GM21825 (cell line): ENCODE measurements around the gene PNMT.
"Not testable (repeated sequence)": the region's sequence is repeated elsewhere in the genome, so short reads cannot be mapped to it uniquely, and the experiment has no call there.

Source experiments
- ATAC-seq: cut with Tn5 transposase; IDR thresholded peaks from one replicate; pipeline ENCODE4 v1.9.1; 2021; ENCODE audit warnings: mild to moderate bottlenecking, moderate library complexity; ENCODE audit not compliant: unreplicated experiment

The PNMT gene

DNA sequence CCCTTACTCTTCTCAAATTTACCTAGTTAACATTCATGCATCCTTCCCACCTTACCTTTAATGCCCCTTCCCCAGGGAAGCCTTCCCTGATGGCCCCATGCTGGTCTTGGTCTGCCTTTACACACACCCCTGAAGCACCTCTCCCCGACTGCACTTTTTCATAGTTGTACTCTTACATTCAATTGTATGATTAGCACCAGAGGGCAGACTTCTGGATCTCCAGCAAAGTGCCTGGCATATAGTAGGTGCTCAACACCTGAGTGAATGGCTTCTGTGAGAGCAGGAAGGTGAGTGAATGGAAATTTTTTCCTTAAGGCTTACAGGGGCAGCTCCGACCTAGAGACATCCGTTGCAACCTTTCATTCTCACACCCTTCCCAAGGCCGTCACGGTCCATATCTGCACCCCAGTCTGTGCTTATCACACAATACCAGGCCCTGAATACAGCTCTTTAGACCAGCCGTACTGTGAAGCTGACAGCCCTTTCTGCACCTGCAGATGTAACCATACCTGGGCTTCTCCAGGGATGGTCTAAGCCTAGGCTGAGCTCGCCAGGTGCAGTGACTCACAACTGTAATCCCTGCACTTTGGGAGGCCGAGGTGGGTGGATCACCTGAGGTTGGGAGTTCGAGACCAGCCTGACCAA lies 15.2 kb downstream of the PNMT start:
- no peak for ATAC-seq

GRCh38 chr17:39684369-39685192 lies 16.3 kb downstream of the PNMT start:
- no peak for ATAC-seq

GRCh38 chr17:39687101-39687545 lies 18.9 kb downstream of the PNMT start:
- ATAC-seq = no peak

- peak; percentile 90 for ATAC-seq
These were observed 19.6 kb downstream of the PNMT start, which contains the start of gene PGAP3 for GRCh38 chr17:39687546-39688474. Gene PGAP3, minus strand, starts transcription at chr17:39688057. Its CDS starts 43 bp downstream, at chr17:39688014.

GRCh38 chr17:39688475-39688835 lies 20.2 kb downstream of the PNMT start:
- ATAC-seq = no peak

DNA sequence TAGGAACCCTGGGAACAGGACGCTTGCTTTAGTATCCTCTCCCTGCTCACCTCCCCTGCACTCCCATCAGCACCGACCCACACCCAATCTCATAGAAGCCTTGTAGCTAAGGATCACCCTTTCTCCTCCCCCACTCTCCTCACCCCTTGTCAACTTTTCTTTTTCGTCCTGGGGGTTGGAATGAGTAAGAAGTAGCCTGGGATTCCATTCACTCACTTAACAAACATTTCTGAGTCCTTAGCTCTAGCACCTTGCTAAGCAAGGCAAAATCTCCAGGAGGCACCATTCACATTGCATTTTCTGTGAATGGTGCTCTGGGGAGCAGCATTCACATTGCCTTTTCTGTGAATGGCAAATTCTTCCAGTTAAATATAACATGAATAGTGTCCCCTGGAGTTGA lies 20.7 kb downstream of the PNMT start:
- ATAC-seq = no peak

GRCh38 chr17:39694593-39694992 lies 26.3 kb downstream of the PNMT start:
- ATAC-seq = no peak

GRCh38 chr17:39695089-39695474 lies 26.8 kb downstream of the PNMT start:
- ATAC-seq = no peak

GRCh38 chr17:39696731-39697130 lies 28.5 kb downstream of the PNMT start:
- ATAC-seq = no peak

DNA sequence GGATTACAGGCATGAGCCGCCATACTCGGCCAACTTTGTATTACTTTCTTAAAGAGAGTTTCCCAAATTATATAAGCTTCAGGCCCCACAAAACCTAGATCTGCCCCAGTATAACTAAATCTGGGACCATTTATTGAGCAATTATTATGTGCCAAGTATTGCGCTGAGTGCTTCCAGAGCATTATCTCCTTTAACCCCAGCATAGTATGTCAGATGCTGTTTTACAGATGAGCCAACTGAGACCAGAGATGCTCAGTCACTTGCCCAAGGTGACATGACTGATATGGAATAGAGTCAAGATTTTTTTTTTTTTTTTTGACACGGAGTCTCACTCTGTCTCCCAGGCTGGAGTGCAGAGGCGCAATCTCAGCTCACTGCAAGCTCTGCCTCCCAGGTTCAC lies 29.7 kb downstream of the PNMT start:
- no peak for ATAC-seq

DNA sequence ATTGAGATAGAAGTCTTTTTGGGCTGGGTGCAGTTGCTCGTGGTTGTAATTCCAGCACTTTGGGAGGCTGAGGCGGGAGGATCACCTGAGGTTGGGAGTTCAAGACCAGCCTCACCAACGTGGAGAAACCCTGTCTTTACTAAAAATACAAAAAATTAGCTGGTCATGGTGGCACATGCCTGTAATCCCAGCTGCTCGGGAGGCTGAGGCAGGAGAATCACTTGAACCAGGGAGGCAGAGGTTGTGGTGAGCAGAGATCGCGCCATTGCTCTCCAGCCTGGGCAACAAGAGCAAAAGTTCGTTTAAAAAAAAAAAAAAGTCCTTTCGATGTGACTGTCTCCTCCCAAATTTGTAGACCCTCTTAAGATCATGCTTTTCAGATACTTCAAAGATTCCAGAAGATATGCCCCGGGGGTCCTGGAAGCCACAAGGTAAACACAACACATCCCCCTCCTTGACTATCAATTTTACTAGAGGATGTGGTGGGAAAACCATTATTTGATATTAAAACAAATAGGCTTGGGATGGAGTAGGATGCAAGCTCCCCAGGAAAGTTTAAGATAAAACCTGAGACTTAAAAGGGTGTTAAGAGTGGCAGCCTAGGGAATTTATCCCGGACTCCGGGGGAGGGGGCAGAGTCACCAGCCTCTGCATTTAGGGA lies 31.0 kb downstream of the PNMT start:
- not testable (repeated sequence) for ATAC-seq

DNA sequence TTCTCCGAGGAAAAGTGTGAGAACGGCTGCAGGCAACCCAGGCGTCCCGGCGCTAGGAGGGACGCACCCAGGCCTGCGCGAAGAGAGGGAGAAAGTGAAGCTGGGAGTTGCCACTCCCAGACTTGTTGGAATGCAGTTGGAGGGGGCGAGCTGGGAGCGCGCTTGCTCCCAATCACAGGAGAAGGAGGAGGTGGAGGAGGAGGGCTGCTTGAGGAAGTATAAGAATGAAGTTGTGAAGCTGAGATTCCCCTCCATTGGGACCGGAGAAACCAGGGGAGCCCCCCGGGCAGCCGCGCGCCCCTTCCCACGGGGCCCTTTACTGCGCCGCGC lies 31.5 kb downstream of the PNMT start, which contains the start of gene ERBB2:
Gene ERBB2, plus strand, starts transcription at position 247 of the 330 bp plus-strand sequence. CDS start 175 bp downstream, outside the sequence.
- ATAC-seq = no peak

DNA sequence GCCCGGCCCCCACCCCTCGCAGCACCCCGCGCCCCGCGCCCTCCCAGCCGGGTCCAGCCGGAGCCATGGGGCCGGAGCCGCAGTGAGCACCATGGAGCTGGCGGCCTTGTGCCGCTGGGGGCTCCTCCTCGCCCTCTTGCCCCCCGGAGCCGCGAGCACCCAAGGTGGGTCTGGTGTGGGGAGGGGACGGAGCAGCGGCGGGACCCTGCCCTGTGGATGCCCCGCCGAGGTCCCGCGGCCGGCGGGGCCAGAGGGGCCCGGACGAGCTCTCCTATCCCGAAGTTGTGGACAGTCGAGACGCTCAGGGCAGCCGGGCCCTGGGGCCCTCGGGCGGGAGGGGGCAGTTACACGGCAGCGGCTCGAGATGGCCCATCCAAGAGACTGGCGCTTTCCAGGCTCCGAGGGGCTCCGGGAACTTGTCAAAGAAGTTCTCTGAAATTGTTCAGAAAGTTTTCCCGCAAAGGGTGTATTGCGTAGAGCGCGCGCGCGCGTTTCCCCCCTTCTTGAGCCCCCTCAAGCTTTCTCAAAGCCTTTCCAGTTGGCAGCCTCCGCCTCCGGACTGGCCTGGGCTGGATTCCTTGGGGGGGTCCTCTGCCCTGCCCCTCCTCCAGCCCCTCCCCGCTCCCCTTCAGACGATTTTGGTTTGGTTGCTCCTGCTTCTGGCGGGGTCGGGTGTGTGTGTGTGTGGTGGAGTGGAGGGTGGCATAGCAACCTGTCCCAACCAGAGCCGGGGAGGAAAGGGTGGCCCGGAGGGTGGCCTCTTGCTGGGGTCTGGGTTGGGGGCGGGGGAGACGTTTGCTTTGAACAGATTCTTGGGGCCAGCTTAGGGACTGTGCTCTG lies 32.1 kb downstream of the PNMT start:
- ATAC-seq = no peak

GRCh38 chr17:39701012-39701783 lies 32.9 kb downstream of the PNMT start:
- no peak for ATAC-seq

DNA sequence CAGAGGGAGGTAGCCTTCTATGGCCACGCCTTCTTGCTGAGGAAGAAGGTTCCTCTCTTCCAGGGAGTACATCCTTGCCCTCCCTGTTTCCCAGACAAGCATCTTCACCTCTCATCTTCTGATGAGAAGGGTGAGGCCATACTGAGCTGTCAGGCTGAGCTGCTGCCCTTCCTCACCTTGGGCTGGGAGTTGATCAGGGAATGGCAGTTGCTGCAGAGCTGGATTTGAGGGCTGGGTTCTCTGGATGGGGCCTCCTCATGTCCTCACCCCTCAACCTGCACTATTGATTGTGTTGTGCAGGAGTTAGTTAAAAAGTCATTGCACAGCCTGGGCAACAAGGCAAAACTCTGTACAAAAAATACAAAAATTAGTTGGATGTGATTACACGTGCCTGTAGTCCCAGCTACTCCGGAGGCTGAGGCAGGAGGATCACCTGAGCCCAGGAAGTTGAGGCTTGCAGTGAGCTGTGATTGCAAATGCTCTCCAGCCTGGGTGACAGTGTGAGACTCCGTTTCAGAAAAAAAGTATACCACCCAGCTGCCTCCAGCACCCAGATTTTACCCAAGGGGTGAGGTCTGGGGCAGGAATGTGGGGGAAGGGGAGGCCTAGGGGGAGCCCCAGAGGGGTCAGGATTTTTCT lies 33.6 kb downstream of the PNMT start:
- no peak for ATAC-seq

GRCh38 chr17:39702901-39703893 lies 34.9 kb downstream of the PNMT start:
- ATAC-seq = no peak

DNA sequence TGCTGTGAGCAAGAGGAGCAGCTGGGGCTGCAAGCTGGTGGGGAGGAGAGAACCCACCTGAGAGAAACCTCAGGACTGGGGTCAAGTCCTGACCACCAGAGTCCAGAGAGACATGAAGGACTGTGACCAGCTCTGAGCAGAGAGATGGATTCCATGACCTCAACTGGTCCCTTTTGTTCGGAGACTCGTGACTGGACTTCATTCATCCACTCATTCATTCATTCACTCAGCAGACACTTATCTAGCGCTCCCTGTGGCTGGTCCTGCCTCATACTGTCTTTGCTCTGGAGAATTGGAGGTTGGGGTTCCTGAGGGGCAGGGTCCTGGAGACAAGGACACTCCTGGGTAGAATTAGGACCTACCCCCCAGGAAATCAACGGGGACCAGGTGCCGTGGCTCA lies 35.7 kb downstream of the PNMT start:
- no peak for ATAC-seq
